ENCODE data around the gene ZNF618.
"Not testable (repeated sequence)": the region's sequence is repeated elsewhere in the genome, so short reads cannot be mapped to it uniquely, and the experiment has no call there.

Gene ZNF618

DNA sequence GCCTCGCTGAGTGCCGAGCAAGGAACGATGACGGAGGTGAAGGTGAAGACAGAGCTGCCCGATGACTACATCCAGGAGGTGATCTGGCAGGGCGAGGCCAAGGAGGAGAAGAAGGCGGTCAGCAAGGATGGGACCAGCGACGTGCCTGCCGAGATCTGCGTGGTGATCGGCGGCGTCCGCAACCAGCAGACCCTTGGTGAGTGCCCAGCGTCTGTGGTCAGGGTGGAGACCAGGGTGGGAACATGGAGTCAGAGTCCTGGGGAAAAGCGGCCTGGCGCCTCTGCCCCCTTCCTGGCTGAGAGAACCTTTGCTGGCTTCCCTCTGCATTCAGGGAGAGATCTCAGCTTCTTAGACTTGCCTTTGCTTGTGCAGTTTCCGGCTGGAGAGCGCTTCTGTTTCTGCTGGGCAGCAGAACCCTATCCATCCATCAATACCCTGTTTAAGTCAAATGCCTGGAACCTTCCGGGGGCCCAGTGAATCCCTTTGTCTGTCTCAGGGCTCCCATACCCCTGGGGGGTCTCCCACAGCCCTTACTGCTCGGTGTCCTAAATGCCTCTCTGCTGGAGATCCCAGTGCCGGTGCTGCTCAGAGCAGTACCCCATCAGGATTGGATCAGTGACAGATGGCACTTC, 112.4 kb downstream of the ZNF618 start:
- DNase-seq (ENCODE audit: low read depth in 2 of 2): no peak

DNA sequence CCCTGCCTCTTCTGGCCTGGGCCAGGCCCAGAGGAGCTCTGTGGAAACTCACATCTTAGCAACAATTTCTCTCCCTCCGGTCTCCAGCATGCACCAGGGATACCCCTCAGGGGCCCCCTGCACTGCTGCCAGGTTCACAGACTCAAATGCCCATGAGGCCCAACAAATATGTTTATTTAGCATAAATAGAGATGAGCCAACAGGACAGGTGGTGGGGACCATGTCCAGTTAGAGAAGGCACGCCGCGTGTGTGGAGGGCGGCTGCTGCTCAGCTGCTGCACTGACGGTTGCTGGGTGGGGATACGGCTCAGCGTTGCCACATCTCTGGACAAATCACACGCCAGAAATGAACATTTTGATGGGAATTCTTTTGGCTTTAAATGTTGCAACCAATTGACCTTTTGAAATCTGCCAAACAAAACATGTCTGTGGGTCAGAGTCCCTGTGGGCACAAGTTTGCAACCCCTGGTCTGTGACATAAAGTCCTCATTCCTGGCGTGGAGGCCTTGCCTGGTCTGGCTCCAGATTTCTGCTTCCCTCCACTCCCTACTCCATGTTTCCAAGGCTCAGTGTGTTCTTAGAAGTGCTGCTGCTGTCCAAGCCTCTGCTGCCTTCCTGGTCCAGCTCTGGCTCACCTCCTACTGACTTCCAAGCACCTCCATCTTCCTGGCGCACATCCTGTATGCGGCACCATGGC, 113.1 kb downstream of the ZNF618 start:
- DNase-seq (ENCODE audit: low read depth in 2 of 2): no peak

- no peak for DNase-seq (ENCODE audit: low read depth in 2 of 2)
Observed at GRCh38 chr9:113989714-113990569, 113.8 kb downstream of the ZNF618 start.

DNA sequence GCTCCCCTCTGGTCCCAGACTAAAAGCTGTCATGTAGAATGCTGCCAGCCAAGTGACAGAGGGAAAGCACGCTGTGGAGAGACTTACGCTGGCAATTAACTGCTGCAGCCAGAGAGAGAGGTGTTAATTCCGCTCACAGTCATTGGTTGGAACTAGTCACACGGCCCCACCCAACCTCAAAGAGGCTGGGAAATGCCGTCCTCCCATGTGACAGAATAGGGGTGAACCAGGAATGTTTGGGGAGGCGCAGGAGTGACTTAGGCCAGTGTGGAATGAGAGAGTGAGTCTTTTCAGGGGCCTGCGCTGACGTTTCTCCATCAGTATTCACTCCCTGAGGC, 114.4 kb downstream of the ZNF618 start:
- no peak for DNase-seq (ENCODE audit: low read depth in 2 of 2)

DNA sequence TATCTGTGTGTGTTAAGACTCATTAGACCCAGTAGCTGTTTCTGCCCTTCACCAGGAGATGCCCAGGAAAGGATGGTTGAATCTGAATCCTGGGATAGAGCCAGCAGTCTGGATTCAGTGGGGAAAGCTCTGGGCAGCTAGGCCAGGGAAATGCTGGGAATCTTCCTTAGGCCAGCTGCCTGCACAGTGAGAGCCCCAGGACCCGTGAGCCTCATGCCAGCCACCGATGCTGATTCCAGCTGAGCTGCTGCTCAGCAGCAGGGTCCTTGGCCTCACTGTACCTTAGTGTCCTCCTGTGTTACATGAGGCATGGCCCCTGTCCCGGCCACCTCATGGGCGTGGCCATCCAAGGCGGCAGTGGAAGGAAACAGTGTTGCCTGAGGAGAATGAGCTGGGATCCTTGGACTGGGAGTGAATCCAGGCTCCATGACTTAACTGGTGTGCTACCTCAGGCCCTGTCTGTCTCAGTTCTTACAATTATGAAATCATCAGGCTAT, 114.9 kb downstream of the ZNF618 start:
- DNase-seq (ENCODE audit: low read depth in 2 of 2): no peak

DNA sequence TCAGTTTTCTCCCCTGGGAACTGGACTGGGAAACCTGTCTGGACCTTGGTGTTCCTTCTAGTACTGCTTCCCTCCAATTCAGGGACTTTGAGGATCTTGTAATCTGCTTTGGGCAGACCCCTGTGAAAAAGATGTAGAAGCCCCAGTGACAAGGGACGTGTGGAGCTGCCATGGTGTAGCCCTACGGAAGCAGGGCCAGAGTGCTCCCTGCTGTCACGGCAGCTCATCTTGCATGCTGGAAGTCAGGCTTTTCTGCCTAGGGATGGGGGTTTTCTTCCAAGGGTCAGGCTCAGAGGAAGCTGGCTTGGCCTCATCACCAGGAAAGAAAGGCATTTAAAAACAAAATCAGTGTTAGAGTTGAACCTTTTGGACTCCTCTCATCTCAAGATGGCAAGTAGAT, 115.6 kb downstream of the ZNF618 start:
- no peak for DNase-seq (ENCODE audit: low read depth in 2 of 2)

GRCh38 chr9:113992276-113992951, 116.3 kb downstream of the ZNF618 start:
- DNase-seq (ENCODE audit: low read depth in 2 of 2): no peak

DNA sequence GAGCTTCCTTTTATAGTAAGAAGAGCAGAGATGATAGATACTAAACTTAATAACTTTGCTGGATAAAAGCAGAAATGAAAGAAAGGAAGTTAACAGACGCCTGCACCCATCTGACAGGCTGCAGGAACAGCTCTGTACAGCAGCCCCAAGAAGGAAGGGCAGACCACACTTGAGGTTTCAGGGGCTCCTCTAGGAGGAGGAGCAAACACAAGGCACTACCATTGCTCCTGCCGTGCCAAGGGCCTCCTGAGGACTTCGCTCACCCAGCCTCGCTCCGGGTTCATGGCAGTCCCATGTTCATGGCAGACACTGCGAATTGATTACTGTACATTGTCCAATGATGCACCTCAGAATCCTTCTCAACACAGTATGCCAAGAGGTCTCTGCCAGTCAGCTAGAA, 116.9 kb downstream of the ZNF618 start:
- no peak for DNase-seq (ENCODE audit: low read depth in 2 of 2)

DNA sequence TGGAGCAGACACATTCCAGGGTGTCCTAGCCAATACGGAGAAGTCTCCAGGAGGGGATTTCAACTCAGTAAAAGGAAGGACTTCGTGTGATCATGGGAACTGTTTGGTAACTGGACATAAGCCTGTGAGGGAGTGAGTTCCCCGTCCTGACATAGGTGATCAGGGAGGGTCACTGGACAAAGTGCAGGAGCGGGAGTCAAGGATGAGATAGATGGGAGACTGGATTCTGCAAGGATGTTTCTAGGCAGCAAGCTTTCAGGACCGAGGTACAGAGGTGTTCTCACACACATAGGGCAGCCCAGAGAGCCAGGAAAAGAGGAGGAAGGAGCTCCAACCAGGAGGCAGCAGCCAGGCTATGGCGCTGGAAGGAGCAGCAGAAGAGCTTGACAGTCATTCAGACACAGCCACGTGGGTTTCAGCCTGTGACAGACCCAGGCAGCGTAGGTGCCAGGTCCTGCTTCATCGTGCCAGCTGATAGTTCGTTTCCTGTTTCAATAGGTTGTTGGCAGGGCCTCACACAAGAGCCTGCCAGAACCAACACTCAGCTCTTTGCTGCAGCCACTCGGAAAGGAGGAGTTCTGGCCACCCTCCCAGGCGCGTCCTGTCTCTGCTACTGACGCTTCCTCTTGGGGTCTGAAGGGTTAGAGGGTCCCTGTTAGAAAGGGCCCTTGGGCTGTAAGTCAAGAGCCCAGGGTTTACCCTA, 117.9 kb downstream of the ZNF618 start:
- no peak for DNase-seq (ENCODE audit: low read depth in 2 of 2)

GRCh38 chr9:113995401-113995800, 119.3 kb downstream of the ZNF618 start:
- no peak for DNase-seq (ENCODE audit: low read depth in 2 of 2)

- no peak for DNase-seq (ENCODE audit: low read depth in 2 of 2)
Observed at GRCh38 chr9:113995963-113996362, 119.9 kb downstream of the ZNF618 start.

GRCh38 chr9:113996531-113997001, 120.5 kb downstream of the ZNF618 start:
- no peak for DNase-seq (ENCODE audit: low read depth in 2 of 2)

DNA sequence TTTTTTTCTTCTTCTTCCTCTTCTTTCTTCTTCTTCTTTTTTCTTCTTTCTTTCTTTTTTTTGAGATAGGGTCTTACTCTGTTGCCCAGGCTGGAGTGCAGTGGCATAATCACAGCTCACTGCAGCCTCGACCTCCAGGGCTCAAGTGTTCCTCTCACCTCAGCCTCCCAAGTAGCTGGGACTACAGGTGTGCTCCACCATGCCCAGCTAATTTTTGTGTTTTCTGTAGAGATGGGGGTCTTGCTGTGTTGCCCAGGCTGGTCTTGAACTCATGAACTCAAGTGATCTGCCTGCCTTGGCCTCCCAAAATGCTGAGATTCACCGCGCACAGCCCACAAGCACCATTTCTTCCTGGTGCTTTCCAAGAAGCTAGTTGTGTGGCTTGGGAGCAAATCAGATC, 121.0 kb downstream of the ZNF618 start:
- not testable (repeated sequence) for DNase-seq (ENCODE audit: low read depth in 2 of 2)

- no peak for DNase-seq (ENCODE audit: low read depth in 2 of 2)
Observed at GRCh38 chr9:113997610-113998009, 121.5 kb downstream of the ZNF618 start.

DNA sequence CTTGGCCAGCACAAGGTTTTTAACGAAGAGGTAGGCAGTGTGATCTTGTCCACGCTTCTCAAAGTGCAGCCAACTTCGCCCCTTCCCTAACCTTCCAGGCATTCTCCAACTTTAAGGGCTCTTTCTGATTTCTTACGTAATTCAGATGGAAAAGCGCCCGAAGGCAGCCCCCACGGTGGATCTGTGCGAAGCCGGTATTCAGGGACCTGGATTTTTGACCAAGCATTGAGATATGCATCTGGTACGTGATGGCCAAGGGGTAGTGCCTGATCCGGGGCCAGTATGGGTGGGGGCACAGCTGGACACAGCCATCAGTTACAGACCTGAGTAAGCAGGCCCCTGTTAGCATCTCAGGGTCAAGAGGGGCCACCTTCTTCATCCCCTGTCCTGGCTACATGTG, 122.0 kb downstream of the ZNF618 start:
- DNase-seq (ENCODE audit: low read depth in 2 of 2): no peak

- DNase-seq (ENCODE audit: low read depth in 2 of 2): no peak
Observed at GRCh38 chr9:113998525-113999255, 122.6 kb downstream of the ZNF618 start.

- no peak for DNase-seq (ENCODE audit: low read depth in 2 of 2)
Observed at GRCh38 chr9:113999256-114000062, 123.3 kb downstream of the ZNF618 start.

DNA sequence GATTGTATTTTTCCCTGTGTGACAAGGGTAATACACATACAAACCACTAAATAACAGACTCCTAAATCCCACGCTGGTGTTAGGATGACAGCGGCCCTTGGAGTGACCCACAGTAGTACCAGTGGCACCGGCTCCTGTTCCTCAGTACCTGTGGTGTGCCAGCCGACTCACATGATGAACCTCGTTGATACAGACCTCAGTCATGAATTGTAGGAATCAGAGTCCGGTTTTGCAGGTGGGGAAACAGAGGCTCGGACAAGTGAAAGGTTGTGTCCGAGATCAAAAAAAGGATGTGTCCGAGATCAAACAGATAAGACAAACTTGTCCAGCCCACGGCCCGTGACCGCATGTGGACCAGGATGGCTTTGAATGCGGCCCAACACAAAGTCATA, 124.0 kb downstream of the ZNF618 start:
- DNase-seq (ENCODE audit: low read depth in 2 of 2): no peak

- DNase-seq (ENCODE audit: low read depth in 2 of 2): no peak
Observed at GRCh38 chr9:114000671-114001409, 124.7 kb downstream of the ZNF618 start.

All from stimulated activated CD4-positive, alpha-beta T cell treated with anti-CD3 and anti-CD28 coated beads, Interleukin-12 subunit alpha, Interleukin-12 subunit beta, amount 100 ng/mL, for 24 hours (primary cell).